ENCODE measurements around the gene RFX7.
A peak's percentile ranks its signal among the peaks of the same experiment; 100 is the strongest.

The RFX7 gene

DNA sequence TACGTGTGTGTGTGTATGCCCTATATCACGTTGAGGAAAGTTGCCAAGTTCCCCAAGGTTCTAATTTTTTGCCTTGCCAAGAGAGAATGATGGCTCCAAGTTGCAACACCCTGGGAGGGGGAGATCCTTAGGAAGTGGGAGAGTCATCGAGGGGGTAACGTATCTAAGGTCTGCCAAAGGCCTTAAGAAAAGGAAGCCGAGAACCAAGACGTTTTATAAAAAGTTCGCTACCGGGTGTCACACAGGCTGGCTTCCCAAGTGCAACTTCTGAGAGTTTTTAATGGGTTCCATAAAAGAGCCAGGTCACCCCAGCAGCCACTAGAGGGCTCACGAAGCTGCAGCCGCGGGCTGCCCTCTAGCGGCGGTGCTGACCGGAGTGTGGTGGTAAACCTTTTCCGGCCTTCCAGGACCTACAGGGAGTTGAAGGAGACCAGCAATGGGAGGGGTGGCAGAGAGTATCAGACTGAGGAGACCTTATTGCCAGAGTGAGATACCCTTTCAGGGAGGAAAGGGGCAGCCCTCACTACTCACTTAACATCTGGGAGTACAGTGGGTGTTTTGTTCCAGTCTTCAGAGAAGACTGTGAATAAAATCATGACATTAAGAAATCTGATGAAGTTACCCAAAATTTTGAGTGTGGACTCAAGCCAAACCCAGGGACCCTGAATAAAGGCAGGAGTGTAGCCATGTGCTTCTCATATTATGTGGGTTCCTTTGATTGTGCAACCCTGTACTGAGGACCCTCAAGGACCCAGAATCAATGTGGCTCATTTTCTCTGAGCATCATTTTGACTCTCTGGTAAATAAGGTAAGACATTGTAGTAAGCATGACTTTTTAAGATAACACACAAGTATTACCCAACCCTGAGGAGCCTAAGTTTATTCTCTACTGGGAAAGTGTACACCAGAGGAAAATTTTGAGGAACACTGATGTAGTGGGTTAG, 2.5 kb upstream of the RFX7 start (continued):
- TF ChIP-seq, protein P1, sequence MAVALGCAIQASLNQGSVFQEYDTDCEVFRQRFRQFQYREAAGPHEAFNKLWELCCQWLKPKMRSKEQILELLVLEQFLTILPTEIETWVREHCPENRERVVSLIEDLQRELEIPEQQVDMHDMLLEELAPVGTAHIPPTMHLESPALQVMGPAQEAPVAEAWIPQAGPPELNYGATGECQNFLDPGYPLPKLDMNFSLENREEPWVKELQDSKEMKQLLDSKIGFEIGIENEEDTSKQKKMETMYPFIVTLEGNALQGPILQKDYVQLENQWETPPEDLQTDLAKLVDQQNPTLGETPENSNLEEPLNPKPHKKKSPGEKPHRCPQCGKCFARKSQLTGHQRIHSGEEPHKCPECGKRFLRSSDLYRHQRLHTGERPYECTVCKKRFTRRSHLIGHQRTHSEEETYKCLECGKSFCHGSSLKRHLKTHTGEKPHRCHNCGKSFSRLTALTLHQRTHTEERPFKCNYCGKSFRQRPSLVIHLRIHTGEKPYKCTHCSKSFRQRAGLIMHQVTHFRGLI (tag by site-specific recombination; IDR thresholded peaks at IDR 0.05), result no peak
- TF ChIP-seq, protein P2, sequence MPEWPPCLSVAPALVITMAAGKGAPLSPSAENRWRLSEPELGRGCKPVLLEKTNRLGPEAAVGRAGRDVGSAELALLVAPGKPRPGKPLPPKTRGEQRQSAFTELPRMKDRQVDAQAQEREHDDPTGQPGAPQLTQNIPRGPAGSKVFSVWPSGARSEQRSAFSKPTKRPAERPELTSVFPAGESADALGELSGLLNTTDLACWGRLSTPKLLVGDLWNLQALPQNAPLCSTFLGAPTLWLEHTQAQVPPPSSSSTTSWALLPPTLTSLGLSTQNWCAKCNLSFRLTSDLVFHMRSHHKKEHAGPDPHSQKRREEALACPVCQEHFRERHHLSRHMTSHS (tag by site-specific recombination; IDR thresholded peaks at IDR 0.05), result no peak
- TF ChIP-seq ZNF558 (tag by site-specific recombination; IDR thresholded peaks at IDR 0.05), result peak; percentile 44; the same call in 1 of the 2 replicates
- peak; percentile 45; the same call in 1 of the 2 replicates for TF ChIP-seq ZEB2 (tag by site-specific recombination; IDR thresholded peaks at IDR 0.05)
- no peak for TF ChIP-seq ZNF354C (tag by site-specific recombination; IDR thresholded peaks at IDR 0.05; ENCODE audit: borderline replicate concordance, low read depth)
- TF ChIP-seq ZXDB (tag by site-specific recombination; IDR thresholded peaks at IDR 0.05), result peak; percentile 43; the same call in 1 of the 2 replicates
- TF ChIP-seq SCRT2 (tag by site-specific recombination; IDR thresholded peaks at IDR 0.05), result no peak
- TF ChIP-seq ZNF112 (tag by site-specific recombination; IDR thresholded peaks at IDR 0.05), result no peak
- TF ChIP-seq, protein P3, sequence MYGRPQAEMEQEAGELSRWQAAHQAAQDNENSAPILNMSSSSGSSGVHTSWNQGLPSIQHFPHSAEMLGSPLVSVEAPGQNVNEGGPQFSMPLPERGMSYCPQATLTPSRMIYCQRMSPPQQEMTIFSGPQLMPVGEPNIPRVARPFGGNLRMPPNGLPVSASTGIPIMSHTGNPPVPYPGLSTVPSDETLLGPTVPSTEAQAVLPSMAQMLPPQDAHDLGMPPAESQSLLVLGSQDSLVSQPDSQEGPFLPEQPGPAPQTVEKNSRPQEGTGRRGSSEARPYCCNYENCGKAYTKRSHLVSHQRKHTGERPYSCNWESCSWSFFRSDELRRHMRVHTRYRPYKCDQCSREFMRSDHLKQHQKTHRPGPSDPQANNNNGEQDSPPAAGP (tag by site-specific recombination; IDR thresholded peaks at IDR 0.05), result peak; percentile 51; the same call in 1 of the 2 replicates
- no peak for TF ChIP-seq ZNF138 (tag by site-specific recombination; IDR thresholded peaks at IDR 0.05; ENCODE audit: borderline replicate concordance)
- TF ChIP-seq, protein P4, sequence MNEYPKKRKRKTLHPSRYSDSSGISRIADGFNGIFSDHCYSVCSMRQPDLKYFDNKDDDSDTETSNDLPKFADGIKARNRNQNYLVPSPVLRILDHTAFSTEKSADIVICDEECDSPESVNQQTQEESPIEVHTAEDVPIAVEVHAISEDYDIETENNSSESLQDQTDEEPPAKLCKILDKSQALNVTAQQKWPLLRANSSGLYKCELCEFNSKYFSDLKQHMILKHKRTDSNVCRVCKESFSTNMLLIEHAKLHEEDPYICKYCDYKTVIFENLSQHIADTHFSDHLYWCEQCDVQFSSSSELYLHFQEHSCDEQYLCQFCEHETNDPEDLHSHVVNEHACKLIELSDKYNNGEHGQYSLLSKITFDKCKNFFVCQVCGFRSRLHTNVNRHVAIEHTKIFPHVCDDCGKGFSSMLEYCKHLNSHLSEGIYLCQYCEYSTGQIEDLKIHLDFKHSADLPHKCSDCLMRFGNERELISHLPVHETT (tag by site-specific recombination; IDR thresholded peaks at IDR 0.05), result peak; percentile 32; the same call in 1 of the 2 replicates
- peak; percentile 80 for TF ChIP-seq ZNF561 (tag by site-specific recombination; IDR thresholded peaks at IDR 0.05; ENCODE audit: borderline replicate concordance)
- TF ChIP-seq ZNF692 (tag by site-specific recombination; IDR thresholded peaks at IDR 0.05), result peak; percentile 50; the same call in 1 of the 2 replicates
- TF ChIP-seq ZNF394 (tag by site-specific recombination; IDR thresholded peaks at IDR 0.05; ENCODE audit: borderline replicate concordance), result peak; percentile 41; the same call in 1 of the 2 replicates
- no peak for TF ChIP-seq ZNF658 (tag by site-specific recombination; IDR thresholded peaks at IDR 0.05)
- TF ChIP-seq KLF8 (tag by site-specific recombination; IDR thresholded peaks at IDR 0.05), result peak; percentile 50
- 0 out of 2 replicates have a peak, but pooled peaks have one; percentile 38 for TF ChIP-seq BCL11B (tag by site-specific recombination; IDR thresholded peaks at IDR 0.05; ENCODE audit: low read depth)
- TF ChIP-seq ZNF221 (tag by site-specific recombination; IDR thresholded peaks at IDR 0.05; ENCODE audit: borderline replicate concordance), result no peak
- TF ChIP-seq ZNF654 (tag by site-specific recombination; IDR thresholded peaks at IDR 0.05; ENCODE audit: low read depth), result peak; percentile 83
- TF ChIP-seq ZNF2 (tag by site-specific recombination; IDR thresholded peaks at IDR 0.05), result peak; percentile 93
- TF ChIP-seq, protein P5, sequence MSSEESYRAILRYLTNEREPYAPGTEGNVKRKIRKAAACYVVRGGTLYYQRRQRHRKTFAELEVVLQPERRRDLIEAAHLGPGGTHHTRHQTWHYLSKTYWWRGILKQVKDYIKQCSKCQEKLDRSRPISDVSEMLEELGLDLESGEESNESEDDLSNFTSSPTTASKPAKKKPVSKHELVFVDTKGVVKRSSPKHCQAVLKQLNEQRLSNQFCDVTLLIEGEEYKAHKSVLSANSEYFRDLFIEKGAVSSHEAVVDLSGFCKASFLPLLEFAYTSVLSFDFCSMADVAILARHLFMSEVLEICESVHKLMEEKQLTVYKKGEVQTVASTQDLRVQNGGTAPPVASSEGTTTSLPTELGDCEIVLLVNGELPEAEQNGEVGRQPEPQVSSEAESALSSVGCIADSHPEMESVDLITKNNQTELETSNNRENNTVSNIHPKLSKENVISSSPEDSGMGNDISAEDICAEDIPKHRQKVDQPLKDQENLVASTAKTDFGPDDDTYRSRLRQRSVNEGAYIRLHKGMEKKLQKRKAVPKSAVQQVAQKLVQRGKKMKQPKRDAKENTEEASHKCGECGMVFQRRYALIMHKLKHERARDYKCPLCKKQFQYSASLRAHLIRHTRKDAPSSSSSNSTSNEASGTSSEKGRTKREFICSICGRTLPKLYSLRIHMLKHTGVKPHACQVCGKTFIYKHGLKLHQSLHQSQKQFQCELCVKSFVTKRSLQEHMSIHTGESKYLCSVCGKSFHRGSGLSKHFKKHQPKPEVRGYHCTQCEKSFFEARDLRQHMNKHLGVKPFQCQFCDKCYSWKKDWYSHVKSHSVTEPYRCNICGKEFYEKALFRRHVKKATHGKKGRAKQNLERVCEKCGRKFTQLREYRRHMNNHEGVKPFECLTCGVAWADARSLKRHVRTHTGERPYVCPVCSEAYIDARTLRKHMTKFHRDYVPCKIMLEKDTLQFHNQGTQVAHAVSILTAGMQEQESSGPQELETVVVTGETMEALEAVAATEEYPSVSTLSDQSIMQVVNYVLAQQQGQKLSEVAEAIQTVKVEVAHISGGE (tag by site-specific recombination; conservative IDR thresholded peaks at IDR 0.05; ENCODE audit: low read depth), result peak; percentile 96
- TF ChIP-seq, protein P6, sequence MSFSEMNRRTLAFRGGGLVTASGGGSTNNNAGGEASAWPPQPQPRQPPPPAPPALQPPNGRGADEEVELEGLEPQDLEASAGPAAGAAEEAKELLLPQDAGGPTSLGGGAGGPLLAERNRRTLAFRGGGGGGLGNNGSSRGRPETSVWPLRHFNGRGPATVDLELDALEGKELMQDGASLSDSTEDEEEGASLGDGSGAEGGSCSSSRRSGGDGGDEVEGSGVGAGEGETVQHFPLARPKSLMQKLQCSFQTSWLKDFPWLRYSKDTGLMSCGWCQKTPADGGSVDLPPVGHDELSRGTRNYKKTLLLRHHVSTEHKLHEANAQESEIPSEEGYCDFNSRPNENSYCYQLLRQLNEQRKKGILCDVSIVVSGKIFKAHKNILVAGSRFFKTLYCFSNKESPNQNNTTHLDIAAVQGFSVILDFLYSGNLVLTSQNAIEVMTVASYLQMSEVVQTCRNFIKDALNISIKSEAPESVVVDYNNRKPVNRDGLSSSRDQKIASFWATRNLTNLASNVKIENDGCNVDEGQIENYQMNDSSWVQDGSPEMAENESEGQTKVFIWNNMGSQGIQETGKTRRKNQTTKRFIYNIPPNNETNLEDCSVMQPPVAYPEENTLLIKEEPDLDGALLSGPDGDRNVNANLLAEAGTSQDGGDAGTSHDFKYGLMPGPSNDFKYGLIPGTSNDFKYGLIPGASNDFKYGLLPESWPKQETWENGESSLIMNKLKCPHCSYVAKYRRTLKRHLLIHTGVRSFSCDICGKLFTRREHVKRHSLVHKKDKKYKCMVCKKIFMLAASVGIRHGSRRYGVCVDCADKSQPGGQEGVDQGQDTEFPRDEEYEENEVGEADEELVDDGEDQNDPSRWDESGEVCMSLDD (tag by site-specific recombination; IDR thresholded peaks at IDR 0.05), result no peak
- 0 out of 2 replicates have a peak, but pooled peaks have one; percentile 62 for TF ChIP-seq ZNF324 (tag by site-specific recombination; IDR thresholded peaks at IDR 0.05)
- no peak for TF ChIP-seq ZNF514 (tag by site-specific recombination; IDR thresholded peaks at IDR 0.05)

Measured in HEK293 (cell line).